Spleen (tissue), 11 donors: ENCODE results near the gene ABAT. TPM values are rescaled to one million over a fixed set of nuclear protein-coding genes. Genes with fewer than 3 reads are reported as not detected.
A peak's percentile ranks its signal among the peaks of the same experiment; 100 is the strongest.

Experiments
- DNase-seq: peaks from one replicate; pipeline ENCODE4 v3.0.0-alpha.2; 2020
- H3K27ac ChIP-seq, 8 donors: fragments of 200-600 bp; sonication (generic) in 7 of 8; 1 replicate in 4 of 8; 2 replicates in 4 of 8; pipeline versions ENCODE4 v1.5.0 to v1.8.0; 2016 to 2021; ENCODE audit warnings: inconsistent platforms in 4 of 8, mild to moderate bottlenecking in 4 of 8, moderate library complexity in 1 of 8
- H3K27me3 ChIP-seq, 7 donors: fragments of 200-600 bp; sonication (generic) in 6 of 7; replicated peaks in 1 of 7; 1 replicate in 4 of 7; 2 replicates in 3 of 7; pipeline versions ENCODE4 v1.5.0 to v1.8.0; 2016 to 2021; ENCODE audit warnings: inconsistent platforms in 3 of 7, mild to moderate bottlenecking in 1 of 7
- H3K36me3 ChIP-seq, 6 donors: fragments of 200-600 bp; sonication (generic) in 5 of 6; 1 replicate in 4 of 6; 2 replicates in 2 of 6; pipeline versions ENCODE4 v1.5.0 to v1.8.0; 2016 to 2021; ENCODE audit warnings: inconsistent platforms in 2 of 6
- H3K4me1 ChIP-seq, 6 donors: fragments of 200-600 bp; sonication (generic) in 5 of 6; 1 replicate in 3 of 6; 2 replicates in 3 of 6; pipeline versions ENCODE4 v1.5.0 to v1.8.0; 2016 to 2021; ENCODE audit warnings: inconsistent platforms in 3 of 6
- H3K4me3 ChIP-seq, 8 donors: fragments of 200-600 bp; sonication (generic) in 7 of 8; 1 replicate in 4 of 8; 2 replicates in 4 of 8; pipeline versions ENCODE4 v1.5.0 to v1.8.0; 2016 to 2021; ENCODE audit warnings: inconsistent platforms in 4 of 8, mild to moderate bottlenecking in 4 of 8, moderate library complexity in 2 of 8
- H3K9me3 ChIP-seq, 8 donors: fragments of 200-600 bp; sonication (generic) in 7 of 8; 1 replicate in 4 of 8; 2 replicates in 4 of 8; pipeline versions ENCODE4 v1.5.0 to v1.8.0; 2016 to 2021; ENCODE audit warnings: inconsistent platforms in 4 of 8
- POLR2A ChIP-seq, 3 donors: fragments of 450-650 bp; IDR thresholded peaks; one replicate each; pipeline ENCODE4 v1.5.1; 2017; ENCODE audit warnings: antibody characterized with exemption in 3 of 3, mild to moderate bottlenecking in 1 of 3
- POLR2AphosphoS5 ChIP-seq, 3 donors: sonication (generic); formaldehyde crosslinking; IDR thresholded peaks; one replicate each; pipeline ENCODE4 v1.5.1; 2017; ENCODE audit warnings: antibody characterized with exemption in 3 of 3
- WGBS, 5 donors: extraction: QIAGEN DNeasy Blood & Tissue Kit in 3 of 5; methylation state at CpG; one replicate each; pipeline versions ENCODE4 v1.1.5 to v1.1.7; 2013 to 2018; 5-methylcytosine and 5-hydroxymethylcytosine counted together
- intact Hi-C: fragments of 100-400 bp; cut with DNase I; formaldehyde crosslinking; loops from one replicate; pipeline ENCODE4 v1.15.0; 2023; ENCODE audit warnings: low total_unique reads
- polyA plus RNA-seq, 3 donors: library from polyadenylated mRNA; stranded (reverse); fragments of 200-250 nt; gene quantifications; one replicate each; pipeline ENCODE4 v1.2.1, GENCODE V29; 2013
- total RNA-seq, 7 donors: library from RNA; depleted of rRNA in 3 of 7; stranded (reverse); fragments of >200 nt in 3 of 7; fragmentation: NEBNext Ultra II Directional in 4 of 7; extraction: Animal tissue kit (Norgen Biotek cat#: 25700) in 4 of 7; gene quantifications; one replicate each; pipeline versions ENCODE4 v1.1.0 to v1.2.1, GENCODE V29; 2016 to 2021
- TF ChIP-seq, protein P1 (sequence below), 11 experiments: fragments of 200-600 bp in 7 of 11; fragments of 450-650 bp in 4 of 11; sonication (generic) in 4 of 11; IDR thresholded peaks in 8 of 11; conservative IDR thresholded peaks in 3 of 11; 1 replicate in 7 of 11; 2 replicates in 4 of 11; pipeline versions ENCODE4 v1.4.0 to v1.8.0; 2016 to 2021; ENCODE audit warnings: antibody characterized with exemption in 11 of 11, inconsistent platforms in 4 of 11, mild to moderate bottlenecking in 1 of 11
- donor health status: healthy with polysubstance abuse.
- donor health status: DM: no; HTN: no; CAD: no; lungs with moderate emphysema.
- donor health status: DM: no; HTN: no; CAD: no.
- donor health status: Bipolar disorder and iron deficiency.
- donor health status: healthy.
- donor health status: DM: no; HTN: no; CAD: no.
- donor health status: DM: yes; HTN: yes; CAD: no.

ABAT gene
- total and polyA plus RNA-seq, 10 donors, result 3.9 to 13.5 (median 8.3) TPM

DNA sequence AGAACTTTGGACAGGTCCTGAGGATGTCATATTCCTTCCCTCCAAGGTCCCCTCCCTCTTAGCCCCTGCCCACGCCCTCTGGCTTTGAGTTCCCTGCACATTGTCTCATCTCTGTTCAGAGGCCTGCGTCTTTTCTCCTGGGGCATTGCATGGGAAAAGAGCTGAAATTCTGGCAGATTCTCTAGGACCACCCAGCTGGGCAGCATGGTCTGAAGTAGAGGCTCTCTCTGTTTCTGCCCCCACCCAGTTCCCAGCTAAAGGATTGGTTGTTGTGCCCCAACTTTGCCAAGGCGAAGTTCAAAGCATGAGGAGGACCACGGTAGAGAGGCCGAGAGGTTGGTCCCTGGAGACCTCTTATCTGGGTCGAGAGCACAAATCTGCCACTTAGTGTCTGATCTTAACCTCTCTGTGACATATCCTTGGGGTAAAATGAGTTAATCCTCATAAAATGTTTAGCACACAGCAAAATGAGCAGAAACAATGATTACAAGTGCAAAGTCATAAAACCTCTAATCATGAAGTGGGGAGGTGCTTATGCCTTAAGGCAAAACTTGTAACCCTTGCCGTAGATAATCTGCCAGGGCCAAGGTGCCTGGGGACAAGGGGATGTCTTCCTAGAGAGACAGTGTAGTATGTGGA lies 2.4 kb downstream of the ABAT start:
- 89 to 94% (median 94%) methylated on average over 7 of the region's 7 CpGs for WGBS, 5 donors
- H3K27me3 ChIP-seq, result no peaks in the 10 kb centered on the region
- intact Hi-C loops, result loop anchor here (5.0 to 10.0 kb wide), 2 partner anchors 108 to 190 kb away; partner anchors contain the start of gene CARHSP1

GRCh38 chr16:8677481-8677880 lies 3.1 kb downstream of the ABAT start:
- 76 to 95% (median 91%) methylated on average over 5 of the region's 5 CpGs for WGBS, 5 donors

More for the DNA sequence above, 2.4 kb downstream of the ABAT start:
- TF ChIP-seq, protein P1, sequence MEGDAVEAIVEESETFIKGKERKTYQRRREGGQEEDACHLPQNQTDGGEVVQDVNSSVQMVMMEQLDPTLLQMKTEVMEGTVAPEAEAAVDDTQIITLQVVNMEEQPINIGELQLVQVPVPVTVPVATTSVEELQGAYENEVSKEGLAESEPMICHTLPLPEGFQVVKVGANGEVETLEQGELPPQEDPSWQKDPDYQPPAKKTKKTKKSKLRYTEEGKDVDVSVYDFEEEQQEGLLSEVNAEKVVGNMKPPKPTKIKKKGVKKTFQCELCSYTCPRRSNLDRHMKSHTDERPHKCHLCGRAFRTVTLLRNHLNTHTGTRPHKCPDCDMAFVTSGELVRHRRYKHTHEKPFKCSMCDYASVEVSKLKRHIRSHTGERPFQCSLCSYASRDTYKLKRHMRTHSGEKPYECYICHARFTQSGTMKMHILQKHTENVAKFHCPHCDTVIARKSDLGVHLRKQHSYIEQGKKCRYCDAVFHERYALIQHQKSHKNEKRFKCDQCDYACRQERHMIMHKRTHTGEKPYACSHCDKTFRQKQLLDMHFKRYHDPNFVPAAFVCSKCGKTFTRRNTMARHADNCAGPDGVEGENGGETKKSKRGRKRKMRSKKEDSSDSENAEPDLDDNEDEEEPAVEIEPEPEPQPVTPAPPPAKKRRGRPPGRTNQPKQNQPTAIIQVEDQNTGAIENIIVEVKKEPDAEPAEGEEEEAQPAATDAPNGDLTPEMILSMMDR (IDR thresholded peaks at IDR 0.05 in 8 of 11, conservative IDR thresholded peaks at IDR 0.05 in 3 of 11), result no peak
- TF ChIP-seq POLR2AphosphoS5 (IDR thresholded peaks at IDR 0.05), result no peak
- TF ChIP-seq POLR2A (IDR thresholded peaks at IDR 0.05), result no peak
- H3K36me3 ChIP-seq, result no peaks in the 10 kb centered on the region
- H3K4me1 ChIP-seq, result peaks cover 2 to 27% (median 18%) of the 10 kb centered on the region in 6 donors
- H3K4me3 ChIP-seq, result no peak overlapping the region
- peak; percentile 23 for DNase-seq
- no peak overlapping the region for H3K27ac ChIP-seq
- peaks cover 0 to 9% (median 3%) of the 10 kb centered on the region in 8 donors for H3K9me3 ChIP-seq

GRCh38 chr16:8678068-8678927 lies 3.9 kb downstream of the ABAT start:
- 89 to 95% (median 92%) methylated on average over 7 of the region's 7 CpGs for WGBS, 5 donors
- Histone ChIP-seq H3K4me3 (no peak overlapping the region), H3K36me3 (no peaks in the 10 kb centered on the region), H3K27ac (no peak overlapping the region), H3K4me1 (peaks cover 2 to 27% (median 18%) of the 10 kb centered on the region in 6 donors), H3K27me3 (no peaks in the 10 kb centered on the region), H3K9me3 (peaks cover 0 to 9% (median 3%) of the 10 kb centered on the region in 8 donors)
- intact Hi-C loops, result loop anchor here (5.0 to 10.0 kb wide), 2 partner anchors 107 to 189 kb away; partner anchors contain the start of gene CARHSP1
- DNase-seq, result peak; percentile 16
- TF ChIP-seq POLR2AphosphoS5 (IDR thresholded peaks at IDR 0.05) (no peak), POLR2A (IDR thresholded peaks at IDR 0.05) (no peak)
- TF ChIP-seq, protein P1 (IDR thresholded peaks at IDR 0.05 in 8 of 11, conservative IDR thresholded peaks at IDR 0.05 in 3 of 11), result no peak

More at GRCh38 chr16:8677481-8677880, 3.1 kb downstream of the ABAT start:
- TF ChIP-seq, protein P1 (IDR thresholded peaks at IDR 0.05 in 8 of 11, conservative IDR thresholded peaks at IDR 0.05 in 3 of 11), result no peak
- no peak for TF ChIP-seq POLR2A (IDR thresholded peaks at IDR 0.05)
- intact Hi-C loops, result loop anchor here (5.0 to 10.0 kb wide), 2 partner anchors 107 to 190 kb away; partner anchors contain the start of gene CARHSP1
- no peak overlapping the region for H3K4me3 ChIP-seq
- no peaks in the 10 kb centered on the region for H3K27me3 ChIP-seq
- no peaks in the 10 kb centered on the region for H3K36me3 ChIP-seq
- H3K9me3 ChIP-seq, result peaks cover 0 to 9% (median 3%) of the 10 kb centered on the region in 8 donors
- peaks cover 2 to 27% (median 18%) of the 10 kb centered on the region in 6 donors for H3K4me1 ChIP-seq
- DNase-seq, result no peak
- no peak overlapping the region for H3K27ac ChIP-seq
